K562 (cell line): Measurements from ENCODE around the gene TMEM107. TPM values are rescaled to one million over a fixed set of nuclear protein-coding genes. Genes with fewer than 3 reads are reported as not detected.

Source experiments
- EHMT2 ChIP-seq: fragments of 450-650 bp; IDR thresholded peaks from 2 replicates; pipeline ENCODE4 v1.6.1; 2018; ENCODE audit warnings: antibody characterized with exemption
- FOXA1 ChIP-seq: fragments of 450-650 bp; IDR thresholded peaks from 2 replicates; pipeline ENCODE4 v1.6.1; 2016; ENCODE audit warnings: mild to moderate bottlenecking, borderline replicate concordance
- HDAC6 ChIP-seq: IDR thresholded peaks from 2 replicates; pipeline ENCODE4 v1.6.1; 2012; ENCODE audit warnings: low read depth, mild to moderate bottlenecking, control low read depth, inconsistent platforms, low read length, moderate library complexity
- NFIC ChIP-seq: fragments of 450-650 bp; IDR thresholded peaks from 2 replicates; pipeline ENCODE4 v1.6.1; 2017; ENCODE audit warnings: mild to moderate bottlenecking, inconsistent platforms
- POLR2G ChIP-seq: fragments of 200-400 bp; formaldehyde crosslinking; IDR thresholded peaks from 2 replicates; pipeline ENCODE4 v1.6.1; 2017; ENCODE audit warnings: low read depth, mild to moderate bottlenecking, antibody characterized with exemption, low read length, moderate library complexity
- POLR3A ChIP-seq: IDR thresholded peaks from 2 replicates; pipeline ENCODE4 v1.6.1; 2011; ENCODE audit warnings: borderline replicate concordance, mild to moderate bottlenecking, moderate library complexity; ENCODE audit not compliant: insufficient read length, insufficient read depth; ENCODE audit errors: extremely low read depth
- POLR3G ChIP-seq: IDR thresholded peaks from 2 replicates; pipeline ENCODE4 v1.6.1; 2011; ENCODE audit not compliant: insufficient read length, insufficient replicate concordance; ENCODE audit errors: extremely low read depth
- RBFOX2 ChIP-seq: fragments of 200-400 bp; formaldehyde crosslinking; IDR thresholded peaks from 2 replicates; pipeline ENCODE4 v1.6.1; 2017; ENCODE audit warnings: low read depth, mild to moderate bottlenecking, low read length, moderate library complexity
- YY1 ChIP-seq, 3 experiments: IDR thresholded peaks; 2 replicates each; pipeline ENCODE4 v1.6.1; 2011; ENCODE audit warnings: low read length in 2 of 3, mild to moderate bottlenecking in 2 of 3, moderate library complexity in 2 of 3, borderline replicate concordance in 1 of 3, control low read depth in 1 of 3, low read depth in 1 of 3; ENCODE audit not compliant: insufficient read depth in 3 of 3, insufficient replicate concordance in 2 of 3, control insufficient read depth in 1 of 3, insufficient read length in 1 of 3; ENCODE audit errors: extremely low read depth in 1 of 3
- ZBTB8A ChIP-seq: fragments of 450-650 bp; IDR thresholded peaks from 2 replicates; pipeline ENCODE4 v1.6.1; 2018; ENCODE audit warnings: mild to moderate bottlenecking, moderate library complexity; ENCODE audit not compliant: partially characterized antibody
- ZFX ChIP-seq: sonication (generic); formaldehyde crosslinking; IDR thresholded peaks from 2 replicates; pipeline ENCODE4 v1.8.0; 2022; ENCODE audit warnings: mild to moderate bottlenecking, missing genetic modification reagents, moderate library complexity
- ZNF274 ChIP-seq: IDR thresholded peaks from 2 replicates; pipeline ENCODE4 v1.6.1; 2011; ENCODE audit warnings: low read depth, mild to moderate bottlenecking, low read length, moderate library complexity, borderline replicate concordance
- ZNF551 ChIP-seq: fragments of 250-450 bp; sonication (Bioruptor Pico); IDR thresholded peaks from 2 replicates; pipeline ENCODE4 v1.5.0; 2021; ENCODE audit warnings: mild to moderate bottlenecking, moderate library complexity
- polyA plus RNA-seq, 8 experiments: library from polyadenylated mRNA; depleted of rRNA in 4 of 8; stranded (reverse) in 5 of 8; unstranded in 3 of 8; fragments of >200 nt; fragmentation: Nextera tagmentation in 2 of 8; fragmentation: Illumina TruSeq in 1 of 8; extraction: Ambion mirVana in 2 of 8; extraction: Trizol in 1 of 8; gene quantifications; 2 replicates each; pipeline versions ENCODE4 v1.2.1 to v1.2.3, GENCODE V29; 2011 to 2014; ENCODE audit warnings: inconsistent platforms in 1 of 8, missing spikeins in 1 of 8
- total RNA-seq, 7 experiments: library from RNA; depleted of rRNA in 6 of 7; stranded (reverse); fragments of >200 nt in 6 of 7; fragmentation: Illumina TruSeq in 2 of 7; extraction: Trizol in 2 of 7; gene quantifications; 2 replicates each; pipeline versions ENCODE4 v1.2.1 to v1.2.3, GENCODE V29; 2011 to 2021; ENCODE audit warnings: low replicate concordance in 1 of 7
- TF ChIP-seq, protein P1 (sequence below), 2 experiments: fragments of 450-650 bp in 1 of 2; sonication (generic) in 1 of 2; formaldehyde crosslinking in 1 of 2; IDR thresholded peaks; 2 replicates each; pipeline versions ENCODE4 v1.7.1 to v1.9.0; 2016 to 2022; ENCODE audit warnings: inconsistent platforms in 1 of 2, mild to moderate bottlenecking in 1 of 2, missing genetic modification reagents in 1 of 2
- TF ChIP-seq, protein P2 (sequence below): fragments of 450-650 bp; IDR thresholded peaks from 2 replicates; pipeline ENCODE4 v1.6.1; 2017; ENCODE audit warnings: antibody characterized with exemption

The TMEM107 gene
- total and polyA plus RNA-seq, 9 of the 15 experiments (the other 6 are each of a cell fraction or from before 2014, with no cell fraction given), result 7.1 to 26.2 (median 16.9) TPM

DNA sequence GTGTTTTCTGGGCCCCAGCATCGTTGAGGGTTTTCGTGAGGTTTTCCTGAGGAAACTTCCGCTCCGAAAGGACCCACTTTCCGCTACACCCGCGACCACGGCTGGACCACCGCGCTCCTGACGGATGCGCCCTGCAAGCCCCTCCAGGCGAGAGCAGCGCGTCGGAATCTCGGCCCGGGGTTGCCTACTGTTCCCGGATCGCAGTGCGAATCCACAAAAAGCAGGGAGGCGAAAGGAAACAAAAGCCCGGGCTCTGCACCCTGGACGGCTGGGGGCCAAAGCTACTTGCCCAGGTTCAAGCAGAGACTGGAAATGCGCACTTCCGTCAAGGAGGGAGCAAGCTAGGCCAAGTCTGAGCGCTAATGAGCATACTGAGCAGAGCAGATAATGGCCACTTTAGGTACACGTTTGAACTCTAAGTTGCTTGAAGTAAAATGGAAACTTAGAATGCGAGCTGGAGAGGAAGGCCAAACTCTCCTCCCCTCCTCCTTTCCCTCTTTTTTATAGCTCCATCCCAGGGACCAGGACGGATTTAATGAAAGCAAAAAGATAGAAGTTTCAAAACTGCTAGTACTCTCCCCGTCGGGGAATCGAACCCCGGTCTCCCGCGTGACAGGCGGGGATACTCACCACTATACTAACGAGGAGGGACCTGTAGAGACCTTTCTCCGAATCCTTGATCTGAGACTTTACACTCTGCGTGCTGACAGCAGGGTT lies 45.6 kb upstream of the TMEM107 start (continued):
- TF ChIP-seq RBFOX2 (peak; percentile 38; the same call in 1 of the 2 replicates), POLR3A (peak; percentile 88), ZNF274 (no peak), EHMT2 (no peak), NFIC (peak; percentile 56; the same call in 1 of the 2 replicates), YY1 (IDR thresholded peaks at IDR 0.05; ENCODE audit: borderline replicate concordance in 1 of 3, control insufficient read depth in 1 of 3, extremely low read depth in 1 of 3, insufficient read depth in 3 of 3, insufficient read length in 1 of 3, insufficient replicate concordance in 2 of 3, low read depth in 1 of 3, low read length in 2 of 3) (peak in 2 of 3 experiments; percentile 22 to 23), POLR3G (peak; percentile 66), FOXA1 (no peak), ZNF551 (CRISPR knock-in tag) (no peak), ZBTB8A (peak; percentile 26), HDAC6 (no peak), ZFX (CRISPR knock-in tag) (peak; percentile 67), POLR2G (peak; percentile 25; the same call in 1 of the 2 replicates)
- TF ChIP-seq, protein P1, sequence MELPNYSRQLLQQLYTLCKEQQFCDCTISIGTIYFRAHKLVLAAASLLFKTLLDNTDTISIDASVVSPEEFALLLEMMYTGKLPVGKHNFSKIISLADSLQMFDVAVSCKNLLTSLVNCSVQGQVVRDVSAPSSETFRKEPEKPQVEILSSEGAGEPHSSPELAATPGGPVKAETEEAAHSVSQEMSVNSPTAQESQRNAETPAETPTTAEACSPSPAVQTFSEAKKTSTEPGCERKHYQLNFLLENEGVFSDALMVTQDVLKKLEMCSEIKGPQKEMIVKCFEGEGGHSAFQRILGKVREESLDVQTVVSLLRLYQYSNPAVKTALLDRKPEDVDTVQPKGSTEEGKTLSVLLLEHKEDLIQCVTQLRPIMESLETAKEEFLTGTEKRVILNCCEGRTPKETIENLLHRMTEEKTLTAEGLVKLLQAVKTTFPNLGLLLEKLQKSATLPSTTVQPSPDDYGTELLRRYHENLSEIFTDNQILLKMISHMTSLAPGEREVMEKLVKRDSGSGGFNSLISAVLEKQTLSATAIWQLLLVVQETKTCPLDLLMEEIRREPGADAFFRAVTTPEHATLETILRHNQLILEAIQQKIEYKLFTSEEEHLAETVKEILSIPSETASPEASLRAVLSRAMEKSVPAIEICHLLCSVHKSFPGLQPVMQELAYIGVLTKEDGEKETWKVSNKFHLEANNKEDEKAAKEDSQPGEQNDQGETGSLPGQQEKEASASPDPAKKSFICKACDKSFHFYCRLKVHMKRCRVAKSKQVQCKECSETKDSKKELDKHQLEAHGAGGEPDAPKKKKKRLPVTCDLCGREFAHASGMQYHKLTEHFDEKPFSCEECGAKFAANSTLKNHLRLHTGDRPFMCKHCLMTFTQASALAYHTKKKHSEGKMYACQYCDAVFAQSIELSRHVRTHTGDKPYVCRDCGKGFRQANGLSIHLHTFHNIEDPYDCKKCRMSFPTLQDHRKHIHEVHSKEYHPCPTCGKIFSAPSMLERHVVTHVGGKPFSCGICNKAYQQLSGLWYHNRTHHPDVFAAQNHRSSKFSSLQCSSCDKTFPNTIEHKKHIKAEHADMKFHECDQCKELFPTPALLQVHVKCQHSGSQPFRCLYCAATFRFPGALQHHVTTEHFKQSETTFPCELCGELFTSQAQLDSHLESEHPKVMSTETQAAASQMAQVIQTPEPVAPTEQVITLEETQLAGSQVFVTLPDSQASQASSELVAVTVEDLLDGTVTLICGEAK (IDR thresholded peaks at IDR 0.05), result peak; percentile 56; the same call in 1 of the 2 replicates
- TF ChIP-seq, protein P1 (CRISPR knock-in tag; IDR thresholded peaks at IDR 0.05), result no peak
- TF ChIP-seq, protein P2, sequence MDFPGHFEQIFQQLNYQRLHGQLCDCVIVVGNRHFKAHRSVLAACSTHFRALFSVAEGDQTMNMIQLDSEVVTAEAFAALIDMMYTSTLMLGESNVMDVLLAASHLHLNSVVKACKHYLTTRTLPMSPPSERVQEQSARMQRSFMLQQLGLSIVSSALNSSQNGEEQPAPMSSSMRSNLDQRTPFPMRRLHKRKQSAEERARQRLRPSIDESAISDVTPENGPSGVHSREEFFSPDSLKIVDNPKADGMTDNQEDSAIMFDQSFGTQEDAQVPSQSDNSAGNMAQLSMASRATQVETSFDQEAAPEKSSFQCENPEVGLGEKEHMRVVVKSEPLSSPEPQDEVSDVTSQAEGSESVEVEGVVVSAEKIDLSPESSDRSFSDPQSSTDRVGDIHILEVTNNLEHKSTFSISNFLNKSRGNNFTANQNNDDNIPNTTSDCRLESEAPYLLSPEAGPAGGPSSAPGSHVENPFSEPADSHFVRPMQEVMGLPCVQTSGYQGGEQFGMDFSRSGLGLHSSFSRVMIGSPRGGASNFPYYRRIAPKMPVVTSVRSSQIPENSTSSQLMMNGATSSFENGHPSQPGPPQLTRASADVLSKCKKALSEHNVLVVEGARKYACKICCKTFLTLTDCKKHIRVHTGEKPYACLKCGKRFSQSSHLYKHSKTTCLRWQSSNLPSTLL, result peak; percentile 34; the same call in 1 of the 2 replicates
